A549 (cell line): ENCODE measurements around the gene LSM12. TPM values are rescaled to one million over a fixed set of nuclear protein-coding genes. Genes with fewer than 3 reads are reported as not detected.

Source experiments
- ATAC-seq, 2 experiments: fragments of 200-7000 bp in 1 of 2; fragments of >200 bp in 1 of 2; cut with Nextera tagmentation in 1 of 2; cut with Tn5 transposase in 1 of 2; 3 replicates each; pipeline versions ENCODE4 v1.8.0 to v1.9.1; 2018 to 2020; ENCODE audit warnings: mild to moderate bottlenecking in 1 of 2, moderate library complexity in 1 of 2
- CTCF ChIA-PET: fragments of 300-600 bp; sonication (Branson Sonifier 250); formaldehyde crosslinking; extraction: SDS; loops from one replicate; lab custom pipeline; 2021; ENCODE audit warnings: antibody characterized with exemption, inconsistent platforms; lab: Yijun Ruan, JAX
- POLR2A ChIA-PET: fragments of 350-600 bp; formaldehyde crosslinking; extraction: SDS; loops from one replicate; lab custom pipeline; 2021; ENCODE audit warnings: antibody characterized with exemption, inconsistent platforms; lab: Yijun Ruan, JAX
- DNase-seq, 2 experiments: peaks; one replicate each; pipeline versions ENCODE4 v3.0.0 to v3.0.0-alpha.2; 2011 to 2016; ENCODE audit warnings: low read depth in 1 of 2, low spot score in 1 of 2
- FAIRE-seq: peaks from 2 replicates; lab custom pipeline; 2011; peaks lifted over from hg19 to GRCh38; lab: Jason Lieb, UNC
- H3K27ac ChIP-seq, 2 experiments: fragments of >200 bp; sonication (Bioruptor Twin); formaldehyde crosslinking; 3 replicates each; pipeline ENCODE4 v1.5.1; 2016 to 2017
- H3K4me1 ChIP-seq: fragments of >200 bp; sonication (Bioruptor Twin); formaldehyde crosslinking; 3 replicates; pipeline ENCODE4 v1.6.1; 2016
- H3K4me2 ChIP-seq: fragments of >200 bp; sonication (Bioruptor Twin); formaldehyde crosslinking; 3 replicates; pipeline ENCODE4 v1.6.1; 2016
- H3K4me3 ChIP-seq: fragments of >200 bp; sonication (Bioruptor Twin); formaldehyde crosslinking; 3 replicates; pipeline ENCODE4 v1.5.1; 2016
- H3K9me3 ChIP-seq: fragments of >200 bp; sonication (Bioruptor Twin); formaldehyde crosslinking; 3 replicates; pipeline ENCODE4 v1.6.1; 2016
- CBX2 ChIP-seq: fragments of 200-600 bp; sonication (generic); IDR thresholded peaks from 2 replicates; pipeline ENCODE4 v1.6.1; 2016; ENCODE audit warnings: low read depth, mild to moderate bottlenecking, borderline replicate concordance
- CBX8 ChIP-seq: fragments of 200-600 bp; sonication (generic); IDR thresholded peaks from 2 replicates; pipeline ENCODE4 v1.6.1; 2016
- CEBPB ChIP-seq, 2 experiments: fragments of >200 bp in 1 of 2; sonication (Bioruptor Twin) in 1 of 2; formaldehyde crosslinking in 1 of 2; IDR thresholded peaks; 2 replicates each; pipeline ENCODE4 v1.6.1; 2012 to 2016
- EHF ChIP-seq: fragments of 250-450 bp; sonication (Bioruptor Pico); IDR thresholded peaks from 2 replicates; pipeline ENCODE4 v1.5.0; 2020; ENCODE audit warnings: mild to moderate bottlenecking
- EHMT2 ChIP-seq: fragments of 200-600 bp; sonication (generic); IDR thresholded peaks from 2 replicates; pipeline ENCODE4 v1.6.1; 2016; ENCODE audit warnings: antibody characterized with exemption, low read depth, mild to moderate bottlenecking, moderate library complexity
- FOSB ChIP-seq: fragments of 250-450 bp; sonication (Bioruptor Pico); IDR thresholded peaks from 2 replicates; pipeline ENCODE4 v1.5.0; 2020; ENCODE audit warnings: mild to moderate bottlenecking, moderate library complexity
- HDAC2 ChIP-seq: fragments of 200-600 bp; sonication (generic); IDR thresholded peaks from 2 replicates; pipeline ENCODE4 v1.6.1; 2016
- HEYL ChIP-seq: fragments of 250-450 bp; sonication (Bioruptor Pico); IDR thresholded peaks from 2 replicates; pipeline ENCODE4 v1.8.0; 2021; ENCODE audit warnings: mild to moderate bottlenecking, moderate library complexity
- HOXB5 ChIP-seq: fragments of 250-450 bp; sonication (Bioruptor Pico); IDR thresholded peaks from 2 replicates; pipeline ENCODE4 v1.5.0; 2020; ENCODE audit warnings: mild to moderate bottlenecking, moderate library complexity
- JUNB ChIP-seq: fragments of >200 bp; sonication (Bioruptor Twin); formaldehyde crosslinking; IDR thresholded peaks from 2 replicates; pipeline ENCODE4 v1.6.1; 2016
- KDM5A ChIP-seq: fragments of 200-600 bp; sonication (generic); IDR thresholded peaks from 2 replicates; pipeline ENCODE4 v1.6.1; 2016; ENCODE audit warnings: antibody characterized with exemption, mild to moderate bottlenecking
- MYC ChIP-seq: IDR thresholded peaks from 2 replicates; pipeline ENCODE4 v1.6.1; 2012; ENCODE audit warnings: mild to moderate bottlenecking, inconsistent platforms, low read length, improper control_type of control experiment, borderline replicate concordance
- POLR2AphosphoS2 ChIP-seq: conservative IDR thresholded peaks from 2 replicates; pipeline ENCODE4 v1.6.1; 2012; ENCODE audit warnings: low read length, improper control_type of control experiment, inconsistent platforms
- RCOR1 ChIP-seq: fragments of 150-350 bp; IDR thresholded peaks from 2 replicates; pipeline ENCODE4 v1.6.1; 2014; ENCODE audit warnings: antibody characterized with exemption, low read length, low read depth
- RFX5 ChIP-seq: fragments of 450-650 bp; IDR thresholded peaks from 2 replicates; pipeline ENCODE4 v1.7.1; 2014; ENCODE audit warnings: antibody characterized with exemption, mild to moderate bottlenecking, moderate library complexity
- RNF2 ChIP-seq: fragments of 200-600 bp; sonication (generic); IDR thresholded peaks from 2 replicates; pipeline ENCODE4 v1.6.1; 2016; ENCODE audit warnings: low read depth, mild to moderate bottlenecking, antibody characterized with exemption, moderate library complexity, borderline replicate concordance
- SREBF2 ChIP-seq: fragments of 450-650 bp; IDR thresholded peaks from 2 replicates; pipeline ENCODE4 v1.6.1; 2014; ENCODE audit warnings: mild to moderate bottlenecking, moderate library complexity
- TFCP2L1 ChIP-seq: fragments of 250-450 bp; sonication (Bioruptor Pico); IDR thresholded peaks from 2 replicates; pipeline ENCODE4 v1.5.0; 2021; ENCODE audit warnings: mild to moderate bottlenecking
- TP53 ChIP-seq: fragments of 250-450 bp; sonication (Bioruptor Pico); IDR thresholded peaks from 2 replicates; pipeline ENCODE4 v1.5.0; 2021; ENCODE audit warnings: mild to moderate bottlenecking, moderate library complexity
- ZC3H11A ChIP-seq: fragments of 450-650 bp; IDR thresholded peaks from 2 replicates; pipeline ENCODE4 v1.6.1; 2014; ENCODE audit warnings: antibody characterized with exemption, mild to moderate bottlenecking
- ZFP36 ChIP-seq: fragments of 450-650 bp; IDR thresholded peaks from 2 replicates; pipeline ENCODE4 v1.6.1; 2014; ENCODE audit warnings: borderline replicate concordance; ENCODE audit not compliant: partially characterized antibody
- WGBS: methylation state at CpG from one replicate; pipeline ENCODE4 v1.1.6; 2017; ENCODE audit errors: missing lambda C conversion rate; 5-methylcytosine and 5-hydroxymethylcytosine counted together
- polyA plus RNA-seq, 4 experiments: library from polyadenylated mRNA; depleted of rRNA in 3 of 4; stranded (reverse); fragments of >200 nt; fragmentation: RNase III in 1 of 4; extraction: RNeasy Plus Mini Kit Qiagen cat#74134 plus additional on column Dnase treatment in 1 of 4; gene quantifications; 2 replicates in 3 of 4; 3 replicates in 1 of 4; pipeline ENCODE4 v1.2.3, GENCODE V29; 2011 to 2017
- TF ChIP-seq, protein P1 (sequence below): fragments of >200 bp; sonication (Bioruptor Twin); formaldehyde crosslinking; IDR thresholded peaks from 3 replicates; pipeline ENCODE4 v1.6.1; 2016
- TF ChIP-seq, protein P2 (sequence below): IDR thresholded peaks from 2 replicates; pipeline ENCODE4 v1.6.1; 2012; ENCODE audit warnings: low read depth, borderline replicate concordance
- TF ChIP-seq, protein P3 (sequence below): fragments of 200-600 bp; sonication (generic); IDR thresholded peaks from 2 replicates; pipeline ENCODE4 v1.6.1; 2016; ENCODE audit warnings: antibody characterized with exemption, mild to moderate bottlenecking, moderate library complexity
- TF ChIP-seq, protein P4 (sequence below): fragments of 150-350 bp; IDR thresholded peaks from 2 replicates; pipeline ENCODE4 v1.6.1; 2014; ENCODE audit warnings: low read depth, mild to moderate bottlenecking, low read length
- TF ChIP-seq, protein P5 (sequence below): IDR thresholded peaks from 2 replicates; pipeline ENCODE4 v1.6.1; 2012

Gene LSM12
- polyA plus RNA-seq, 2 of the 4 experiments (the other 2 are of a cell fraction) = 43.9 to 75.0 TPM

DNA sequence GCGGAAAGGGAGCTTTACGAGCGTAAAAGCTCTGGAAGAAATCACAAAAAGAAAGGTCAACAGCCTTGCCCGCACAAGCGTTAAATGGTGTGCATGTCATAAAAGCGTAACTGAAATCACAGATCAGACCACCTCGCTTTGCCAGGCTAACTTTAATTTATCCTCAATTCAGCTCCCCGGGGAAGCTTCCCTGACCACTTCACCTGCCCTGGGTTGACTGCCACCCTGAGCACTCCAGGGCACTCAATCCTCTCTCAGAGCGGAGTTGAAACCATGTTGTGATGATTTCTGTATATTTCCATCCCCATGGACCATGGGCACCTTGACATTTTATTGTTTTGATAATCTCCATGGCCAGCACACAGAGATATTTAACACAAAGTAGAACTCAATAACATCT, 78.2 kb downstream of the LSM12 start:
- ChIA-PET POLR2A (interaction anchor here (0.6 kb wide), 2 partner anchors 28 to 82 kb away, joined by 4 to 5 read pairs; no protein-coding TSS in a partner anchor), CTCF (interaction anchor here (1.0 to 24.9 kb wide), 6 partner anchors 9 to 128 kb away, joined by 3 to 657 read pairs (median 4); partner anchors contain the start of genes PPY and PYY)
- no peak for FAIRE-seq
- no peak overlapping the region for H3K27ac ChIP-seq
- H3K4me1 ChIP-seq = 0 out of 3 replicates have a peak, but pooled peaks cover 7% of the 10 kb centered on the region
- no peaks in the 10 kb centered on the region for H3K9me3 ChIP-seq
- no peak overlapping the region for H3K4me3 ChIP-seq
- DNase-seq = no peak
- ATAC-seq = no peak
- TF ChIP-seq TFCP2L1 (CRISPR knock-in tag) (no peak), ZFP36 (no peak), HOXB5 (no peak), FOSB (CRISPR knock-in tag) (no peak), CBX2 (no peak), CBX8 (no peak), EHMT2 (no peak), CEBPB (IDR thresholded peaks at IDR 0.05) (no peak), RCOR1 (no peak), TP53 (CRISPR knock-in tag) (no peak), JUNB (no peak), EHF (CRISPR knock-in tag) (no peak), RNF2 (no peak)
- TF ChIP-seq, protein P1, sequence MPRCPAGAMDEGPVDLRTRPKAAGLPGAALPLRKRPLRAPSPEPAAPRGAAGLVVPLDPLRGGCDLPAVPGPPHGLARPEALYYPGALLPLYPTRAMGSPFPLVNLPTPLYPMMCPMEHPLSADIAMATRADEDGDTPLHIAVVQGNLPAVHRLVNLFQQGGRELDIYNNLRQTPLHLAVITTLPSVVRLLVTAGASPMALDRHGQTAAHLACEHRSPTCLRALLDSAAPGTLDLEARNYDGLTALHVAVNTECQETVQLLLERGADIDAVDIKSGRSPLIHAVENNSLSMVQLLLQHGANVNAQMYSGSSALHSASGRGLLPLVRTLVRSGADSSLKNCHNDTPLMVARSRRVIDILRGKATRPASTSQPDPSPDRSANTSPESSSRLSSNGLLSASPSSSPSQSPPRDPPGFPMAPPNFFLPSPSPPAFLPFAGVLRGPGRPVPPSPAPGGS = no peak
- TF ChIP-seq, protein P2, sequence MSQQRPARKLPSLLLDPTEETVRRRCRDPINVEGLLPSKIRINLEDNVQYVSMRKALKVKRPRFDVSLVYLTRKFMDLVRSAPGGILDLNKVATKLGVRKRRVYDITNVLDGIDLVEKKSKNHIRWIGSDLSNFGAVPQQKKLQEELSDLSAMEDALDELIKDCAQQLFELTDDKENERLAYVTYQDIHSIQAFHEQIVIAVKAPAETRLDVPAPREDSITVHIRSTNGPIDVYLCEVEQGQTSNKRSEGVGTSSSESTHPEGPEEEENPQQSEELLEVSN = no peak
- TF ChIP-seq, protein P3, sequence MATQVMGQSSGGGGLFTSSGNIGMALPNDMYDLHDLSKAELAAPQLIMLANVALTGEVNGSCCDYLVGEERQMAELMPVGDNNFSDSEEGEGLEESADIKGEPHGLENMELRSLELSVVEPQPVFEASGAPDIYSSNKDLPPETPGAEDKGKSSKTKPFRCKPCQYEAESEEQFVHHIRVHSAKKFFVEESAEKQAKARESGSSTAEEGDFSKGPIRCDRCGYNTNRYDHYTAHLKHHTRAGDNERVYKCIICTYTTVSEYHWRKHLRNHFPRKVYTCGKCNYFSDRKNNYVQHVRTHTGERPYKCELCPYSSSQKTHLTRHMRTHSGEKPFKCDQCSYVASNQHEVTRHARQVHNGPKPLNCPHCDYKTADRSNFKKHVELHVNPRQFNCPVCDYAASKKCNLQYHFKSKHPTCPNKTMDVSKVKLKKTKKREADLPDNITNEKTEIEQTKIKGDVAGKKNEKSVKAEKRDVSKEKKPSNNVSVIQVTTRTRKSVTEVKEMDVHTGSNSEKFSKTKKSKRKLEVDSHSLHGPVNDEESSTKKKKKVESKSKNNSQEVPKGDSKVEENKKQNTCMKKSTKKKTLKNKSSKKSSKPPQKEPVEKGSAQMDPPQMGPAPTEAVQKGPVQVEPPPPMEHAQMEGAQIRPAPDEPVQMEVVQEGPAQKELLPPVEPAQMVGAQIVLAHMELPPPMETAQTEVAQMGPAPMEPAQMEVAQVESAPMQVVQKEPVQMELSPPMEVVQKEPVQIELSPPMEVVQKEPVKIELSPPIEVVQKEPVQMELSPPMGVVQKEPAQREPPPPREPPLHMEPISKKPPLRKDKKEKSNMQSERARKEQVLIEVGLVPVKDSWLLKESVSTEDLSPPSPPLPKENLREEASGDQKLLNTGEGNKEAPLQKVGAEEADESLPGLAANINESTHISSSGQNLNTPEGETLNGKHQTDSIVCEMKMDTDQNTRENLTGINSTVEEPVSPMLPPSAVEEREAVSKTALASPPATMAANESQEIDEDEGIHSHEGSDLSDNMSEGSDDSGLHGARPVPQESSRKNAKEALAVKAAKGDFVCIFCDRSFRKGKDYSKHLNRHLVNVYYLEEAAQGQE = no peak
- TF ChIP-seq, protein P4, sequence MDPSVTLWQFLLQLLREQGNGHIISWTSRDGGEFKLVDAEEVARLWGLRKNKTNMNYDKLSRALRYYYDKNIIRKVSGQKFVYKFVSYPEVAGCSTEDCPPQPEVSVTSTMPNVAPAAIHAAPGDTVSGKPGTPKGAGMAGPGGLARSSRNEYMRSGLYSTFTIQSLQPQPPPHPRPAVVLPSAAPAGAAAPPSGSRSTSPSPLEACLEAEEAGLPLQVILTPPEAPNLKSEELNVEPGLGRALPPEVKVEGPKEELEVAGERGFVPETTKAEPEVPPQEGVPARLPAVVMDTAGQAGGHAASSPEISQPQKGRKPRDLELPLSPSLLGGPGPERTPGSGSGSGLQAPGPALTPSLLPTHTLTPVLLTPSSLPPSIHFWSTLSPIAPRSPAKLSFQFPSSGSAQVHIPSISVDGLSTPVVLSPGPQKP = no peak
- H3K4me2 ChIP-seq = no peak overlapping the region
- WGBS = 86% methylated on average over 9 of the region's 9 CpGs

DNA sequence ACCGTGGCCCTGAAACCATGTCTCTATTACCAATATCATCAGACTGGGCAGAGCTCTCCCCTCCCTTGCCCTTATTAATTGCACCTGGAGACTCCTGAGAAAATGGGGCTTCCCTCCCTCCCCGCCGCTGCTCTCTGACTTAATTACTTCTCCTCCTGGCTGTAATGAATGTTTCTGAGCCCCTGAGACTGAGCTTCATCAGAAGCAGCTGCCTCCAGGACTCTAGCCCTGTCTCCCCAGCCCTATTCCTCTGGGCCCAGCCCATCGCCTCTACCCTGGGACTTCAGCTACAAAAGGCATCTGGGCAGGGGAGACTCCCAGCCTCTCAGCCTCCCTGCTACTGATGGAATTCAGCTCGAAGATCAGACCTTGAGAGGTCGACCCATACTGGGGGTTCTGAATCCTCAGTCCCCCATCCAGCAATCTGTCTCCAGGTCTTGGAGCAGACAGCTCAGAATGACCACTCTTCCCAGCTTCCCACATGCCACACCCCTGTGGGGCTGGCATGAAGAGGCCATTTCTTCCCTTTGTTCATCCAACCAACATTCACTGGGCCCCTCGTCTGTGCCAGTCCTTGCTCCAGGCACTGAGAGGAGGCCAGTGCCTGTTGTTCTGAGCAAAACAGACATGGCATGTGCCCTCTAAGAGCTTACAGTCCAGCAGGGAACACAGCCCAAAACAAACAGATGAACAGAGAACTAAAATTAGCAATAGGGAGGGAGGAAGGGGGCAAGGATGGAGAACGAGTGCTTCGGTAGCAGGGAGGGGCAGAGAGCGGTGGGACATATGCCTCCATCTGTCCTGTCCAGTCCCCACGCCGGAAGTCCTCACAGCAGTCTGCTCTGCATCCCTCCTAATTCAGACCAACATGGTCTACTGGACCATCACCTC, 79.1 kb downstream of the LSM12 start:
- no peak overlapping the region for H3K27ac ChIP-seq
- no peak overlapping the region for H3K4me3 ChIP-seq
- no peak for TF ChIP-seq RCOR1
- TF ChIP-seq SREBF2 = no peak
- TF ChIP-seq ZC3H11A = no peak
- no peak for TF ChIP-seq KDM5A
- no peak for TF ChIP-seq HOXB5
- TF ChIP-seq HEYL (CRISPR knock-in tag) = no peak
- TF ChIP-seq MYC = no peak
- TF ChIP-seq RFX5 = no peak
- no peak for TF ChIP-seq POLR2AphosphoS2
- TF ChIP-seq HDAC2 = no peak
- TF ChIP-seq FOSB (CRISPR knock-in tag) = no peak
- TF ChIP-seq, protein P5, sequence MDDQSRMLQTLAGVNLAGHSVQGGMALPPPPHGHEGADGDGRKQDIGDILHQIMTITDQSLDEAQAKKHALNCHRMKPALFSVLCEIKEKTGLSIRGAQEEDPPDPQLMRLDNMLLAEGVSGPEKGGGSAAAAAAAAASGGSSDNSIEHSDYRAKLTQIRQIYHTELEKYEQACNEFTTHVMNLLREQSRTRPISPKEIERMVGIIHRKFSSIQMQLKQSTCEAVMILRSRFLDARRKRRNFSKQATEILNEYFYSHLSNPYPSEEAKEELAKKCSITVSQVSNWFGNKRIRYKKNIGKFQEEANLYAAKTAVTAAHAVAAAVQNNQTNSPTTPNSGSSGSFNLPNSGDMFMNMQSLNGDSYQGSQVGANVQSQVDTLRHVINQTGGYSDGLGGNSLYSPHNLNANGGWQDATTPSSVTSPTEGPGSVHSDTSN = no peak
- TF ChIP-seq, all 56 proteins: peak for 0
- POLR2A ChIA-PET = interaction anchor here (0.6 kb wide), 1 partner anchor 27 kb away, joined by 4 read pairs; no protein-coding TSS in a partner anchor
- H3K4me2 ChIP-seq = no peak overlapping the region
- DNase-seq (no peak), ATAC-seq (no peak; a peak in 1 of 6 replicates), FAIRE-seq (no peak)
- CTCF ChIA-PET = interaction anchor here (0.8 to 24.9 kb wide), 11 partner anchors 9 to 129 kb away, joined by 3 to 657 read pairs (median 4); partner anchors contain the start of genes PPY and PYY
- WGBS = 65% methylated on average over 12 of the region's 12 CpGs
- 0 out of 3 replicates have a peak, but pooled peaks cover 8% of the 10 kb centered on the region for H3K4me1 ChIP-seq
- no peaks in the 10 kb centered on the region for H3K9me3 ChIP-seq
